GM21576 (cell line): ENCODE results near the gene ZNF443.
A peak's percentile ranks its signal among the peaks of the same experiment; 100 is the strongest.
"Not testable (repeated sequence)": the region's sequence is repeated elsewhere in the genome, so short reads cannot be mapped to it uniquely, and the experiment has no call there.

Experiments
- ATAC-seq: cut with Tn5 transposase; IDR thresholded peaks from one replicate; pipeline ENCODE4 v1.9.1; 2021; ENCODE audit warnings: mild to moderate bottlenecking, moderate library complexity; ENCODE audit not compliant: unreplicated experiment

Gene ZNF443

GRCh38 chr19:12425236-12425887 is 15.5 kb downstream of the ZNF443 start:
- ATAC-seq: no peak

DNA sequence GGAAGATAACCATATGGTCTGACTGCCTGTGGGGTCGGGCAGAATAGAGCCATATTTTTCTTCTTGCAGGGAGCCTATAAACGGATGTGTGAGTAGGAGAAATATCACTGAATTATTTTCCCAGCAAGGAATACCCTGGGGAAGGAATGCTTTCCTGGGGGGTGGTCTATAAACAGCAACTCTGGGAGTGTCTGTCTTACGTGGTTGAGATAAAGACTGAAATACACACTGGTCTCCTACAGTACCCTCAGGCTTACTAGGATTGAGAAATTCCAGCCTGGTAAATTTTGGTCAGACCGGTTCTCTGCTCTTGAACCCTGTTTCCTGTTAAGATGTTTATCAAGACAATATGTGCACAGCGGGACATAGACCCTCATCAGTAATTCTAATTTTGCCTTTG is 23.5 kb downstream of the ZNF443 start:
- not testable (repeated sequence) for ATAC-seq

- ATAC-seq: no peak
Measured at GRCh38 chr19:12411893-12412292, 28.9 kb downstream of the ZNF443 start.

GRCh38 chr19:12400633-12401502 is 40.0 kb downstream of the ZNF443 start, which contains the start of gene ZNF799:
ZNF799 (minus strand) TSS chr19:12401271; CDS start chr19:12401070, 201 bp downstream.
- peak; percentile 95 for ATAC-seq

- peak; percentile 32 for ATAC-seq
Measured at GRCh38 chr19:12399901-12400632, 40.8 kb downstream of the ZNF443 start.

DNA sequence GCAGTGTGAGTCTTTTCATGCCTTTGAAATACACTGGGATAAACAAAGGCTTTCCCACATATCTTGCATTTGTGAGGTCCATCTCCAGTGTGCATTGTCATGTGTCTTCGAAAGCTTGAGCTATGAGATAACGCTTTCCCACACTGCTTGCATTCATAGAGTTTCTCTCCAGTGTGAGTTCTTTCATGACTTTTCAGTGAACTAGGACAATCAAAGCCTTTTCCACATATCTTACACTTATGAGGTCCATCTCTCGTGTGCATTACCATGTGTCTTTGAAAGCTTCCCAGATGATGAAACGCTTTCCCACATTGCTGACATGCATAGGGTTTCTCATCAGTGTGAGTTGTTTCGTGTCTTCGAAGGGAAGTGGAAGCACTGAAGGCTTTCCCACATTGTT is 49.7 kb downstream of the ZNF443 start:
- ATAC-seq: not testable (repeated sequence)

- ATAC-seq: not testable (repeated sequence)
Measured at GRCh38 chr19:12386365-12386764, 54.5 kb downstream of the ZNF443 start.

DNA sequence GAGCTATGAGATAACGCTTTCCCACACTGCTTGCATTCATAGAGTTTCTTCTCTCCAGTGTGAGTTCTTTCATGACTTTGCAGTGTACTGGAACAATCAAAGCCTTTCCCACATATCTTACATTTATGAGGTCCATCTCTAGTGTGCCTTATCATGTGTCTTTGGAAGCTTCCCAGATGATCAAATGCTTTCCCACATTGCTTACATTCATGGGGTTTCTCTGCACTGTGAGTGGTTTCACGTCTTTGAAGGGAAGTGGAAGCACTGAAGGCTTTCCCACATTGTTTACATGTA is 60.4 kb downstream of the ZNF443 start:
- ATAC-seq: no peak

DNA sequence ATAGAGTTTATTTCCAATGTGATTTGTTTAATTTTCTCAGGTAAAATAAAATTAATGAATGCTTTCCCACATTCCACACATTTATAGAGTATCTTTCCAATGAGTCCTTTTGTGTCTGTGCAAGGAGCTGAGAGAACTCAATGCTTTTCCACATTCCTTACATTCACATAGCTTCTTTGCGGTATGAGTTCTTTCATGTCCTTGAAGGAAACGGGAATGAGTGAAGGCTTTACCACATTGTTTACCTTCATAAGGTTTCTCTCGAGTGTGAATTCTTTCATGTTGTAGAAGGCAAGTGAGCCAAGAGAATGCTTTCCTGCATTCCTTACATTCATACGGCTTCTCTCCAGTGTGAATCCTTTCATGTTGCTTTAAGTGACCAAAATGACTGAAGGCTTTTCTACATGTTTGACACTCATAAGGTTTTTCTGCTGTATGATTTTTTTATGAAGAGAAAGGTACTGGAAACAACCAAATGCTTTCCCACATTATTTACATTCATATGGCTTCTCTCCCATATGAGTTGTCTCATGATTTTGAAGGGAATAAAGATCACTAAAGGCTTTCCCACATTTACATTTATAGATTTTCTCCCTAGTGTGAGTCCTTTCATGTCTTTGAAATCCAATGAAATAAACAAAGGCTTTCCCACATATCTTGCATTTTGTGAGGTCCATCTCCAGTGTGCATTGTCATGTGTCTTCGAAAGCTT is 60.9 kb downstream of the ZNF443 start:
- no peak for ATAC-seq
